ENCODE data around the gene DTNA.

DTNA gene

GRCh38 chr18:34749721-34750120 is 39.6 kb downstream of the DTNA start:
- no peak for DNase-seq (ENCODE audit: extremely low read depth, low read depth)
- TF ChIP-seq CTCF (IDR thresholded peaks at IDR 0.05; ENCODE audit: low read depth, low read length): no peak

- DNase-seq (ENCODE audit: extremely low read depth, low read depth): no peak
- no peak for TF ChIP-seq CTCF (IDR thresholded peaks at IDR 0.05; ENCODE audit: low read depth, low read length)
These were observed 42.0 kb downstream of the DTNA start for GRCh38 chr18:34752056-34752455.

DNA sequence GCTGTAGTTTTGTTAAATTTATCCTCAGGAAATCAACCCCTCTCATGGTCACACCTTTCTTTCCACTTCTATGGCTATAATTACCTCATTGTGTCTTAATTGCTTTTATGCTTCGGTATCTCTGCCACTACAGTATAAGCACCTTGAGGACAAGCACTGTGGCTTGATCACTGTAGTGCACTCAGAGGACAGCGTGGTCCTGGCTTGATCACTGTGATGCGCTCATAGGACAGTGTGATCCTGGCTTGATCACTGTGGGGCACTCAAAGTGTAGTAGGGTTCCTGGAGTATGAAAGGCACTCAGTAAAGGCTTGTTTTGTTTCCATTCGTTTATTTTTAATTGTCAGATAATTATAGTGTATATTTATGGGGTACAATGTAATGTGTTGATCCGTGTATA is 44.2 kb downstream of the DTNA start:
- no peak for TF ChIP-seq CTCF (IDR thresholded peaks at IDR 0.05; ENCODE audit: low read depth, low read length)
- DNase-seq (ENCODE audit: extremely low read depth, low read depth): no peak

- no peak for TF ChIP-seq CTCF (IDR thresholded peaks at IDR 0.05; ENCODE audit: low read depth, low read length)
- no peak for DNase-seq (ENCODE audit: extremely low read depth, low read depth)
These were observed 47.6 kb downstream of the DTNA start for GRCh38 chr18:34757666-34758065.

DNA sequence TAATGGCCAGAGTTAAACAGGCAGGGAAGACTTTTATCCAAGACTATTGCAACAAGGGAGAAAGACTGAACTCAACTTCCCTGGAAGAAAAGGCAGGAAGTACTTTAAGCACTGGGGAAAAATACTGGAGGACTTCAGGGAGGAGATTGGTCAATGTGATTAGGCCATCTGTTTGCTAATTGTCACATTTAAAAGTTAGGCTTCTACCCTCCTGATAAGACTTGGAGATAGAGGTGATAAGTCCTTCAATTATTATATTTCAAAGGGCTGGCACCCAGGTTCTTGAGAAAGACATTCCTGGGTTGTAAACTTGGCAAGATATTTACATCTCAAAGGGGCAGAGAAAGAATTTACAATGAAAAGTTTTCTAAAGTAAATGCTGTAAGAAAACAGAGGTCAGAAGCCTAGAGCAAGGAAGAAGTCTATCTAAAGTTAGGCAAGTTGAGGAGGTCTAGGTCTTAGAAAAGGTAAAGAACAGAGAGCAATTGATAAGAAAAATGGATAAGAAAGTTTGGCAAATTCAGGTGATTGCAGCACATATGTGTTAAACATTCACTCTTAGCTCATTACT is 48.4 kb downstream of the DTNA start:
- no peak for DNase-seq (ENCODE audit: extremely low read depth, low read depth)
- no peak for TF ChIP-seq CTCF (IDR thresholded peaks at IDR 0.05; ENCODE audit: low read depth, low read length)

- no peak for TF ChIP-seq CTCF (IDR thresholded peaks at IDR 0.05; ENCODE audit: low read depth, low read length)
- no peak for DNase-seq (ENCODE audit: extremely low read depth, low read depth)
These were observed 50.3 kb downstream of the DTNA start for GRCh38 chr18:34760444-34760843.

GRCh38 chr18:34764451-34764850 is 54.4 kb downstream of the DTNA start:
- DNase-seq (ENCODE audit: extremely low read depth, low read depth): no peak
- no peak for TF ChIP-seq CTCF (IDR thresholded peaks at IDR 0.05; ENCODE audit: low read depth, low read length)

All from AG09319 (cell line).